Measurements from ENCODE around the gene PKP4.

Gene PKP4

GRCh38 chr2:158543957-158544356 lies 87.2 kb downstream of the PKP4 start:
- TF ChIP-seq CTCF (IDR thresholded peaks at IDR 0.05; ENCODE audit: low read depth, low read length) (no peak), MYC (IDR thresholded peaks at IDR 0.05; ENCODE audit: low read depth, low read length) (no peak)
- DNase-seq (ENCODE audit: low read depth) = no peak
- H3K4me3 ChIP-seq (ENCODE audit: low read depth, low read length) = no peak overlapping the region

GRCh38 chr2:158544998-158545397 lies 88.2 kb downstream of the PKP4 start:
- H3K4me3 ChIP-seq (ENCODE audit: low read depth, low read length) = no peak overlapping the region
- TF ChIP-seq POLR2A (IDR thresholded peaks at IDR 0.05; ENCODE audit: extremely low read depth, insufficient read length) (no peak), MAX (IDR thresholded peaks at IDR 0.05; ENCODE audit: low read depth, low read length) (no peak), CTCF (IDR thresholded peaks at IDR 0.05; ENCODE audit: low read depth, low read length) (no peak), MYC (IDR thresholded peaks at IDR 0.05; ENCODE audit: low read depth, low read length) (no peak)
- DNase-seq (ENCODE audit: low read depth) = peak; percentile 21

- TF ChIP-seq MAX (IDR thresholded peaks at IDR 0.05; ENCODE audit: low read depth, low read length) (no peak), POLR2A (IDR thresholded peaks at IDR 0.05; ENCODE audit: extremely low read depth, insufficient read length) (no peak), CTCF (IDR thresholded peaks at IDR 0.05; ENCODE audit: low read depth, low read length) (no peak), MYC (IDR thresholded peaks at IDR 0.05; ENCODE audit: low read depth, low read length) (no peak)
- no peak overlapping the region for H3K4me3 ChIP-seq (ENCODE audit: low read depth, low read length)
- DNase-seq (ENCODE audit: low read depth) = no peak
Measured at GRCh38 chr2:158546412-158547144, 89.8 kb downstream of the PKP4 start.

GRCh38 chr2:158553257-158553656 lies 96.5 kb downstream of the PKP4 start:
- no peak for DNase-seq (ENCODE audit: low read depth)
- H3K4me3 ChIP-seq (ENCODE audit: low read depth, low read length) = no peak overlapping the region
- TF ChIP-seq CTCF (IDR thresholded peaks at IDR 0.05; ENCODE audit: low read depth, low read length) (no peak), MYC (IDR thresholded peaks at IDR 0.05; ENCODE audit: low read depth, low read length) (no peak), POLR2A (IDR thresholded peaks at IDR 0.05; ENCODE audit: extremely low read depth, insufficient read length) (no peak), MAX (IDR thresholded peaks at IDR 0.05; ENCODE audit: low read depth, low read length) (no peak)

GRCh38 chr2:158554996-158555395 lies 98.2 kb downstream of the PKP4 start:
- DNase-seq (ENCODE audit: low read depth) = no peak
- no peak overlapping the region for H3K4me3 ChIP-seq (ENCODE audit: low read depth, low read length)
- TF ChIP-seq CTCF (IDR thresholded peaks at IDR 0.05; ENCODE audit: low read depth, low read length) = no peak
- no peak for TF ChIP-seq MYC (IDR thresholded peaks at IDR 0.05; ENCODE audit: low read depth, low read length)
- no peak for TF ChIP-seq MAX (IDR thresholded peaks at IDR 0.05; ENCODE audit: low read depth, low read length)

GRCh38 chr2:158556124-158556523 lies 99.4 kb downstream of the PKP4 start:
- TF ChIP-seq POLR2A (IDR thresholded peaks at IDR 0.05; ENCODE audit: extremely low read depth, insufficient read length) (no peak), MYC (IDR thresholded peaks at IDR 0.05; ENCODE audit: low read depth, low read length) (no peak), CTCF (IDR thresholded peaks at IDR 0.05; ENCODE audit: low read depth, low read length) (no peak), MAX (IDR thresholded peaks at IDR 0.05; ENCODE audit: low read depth, low read length) (no peak)
- H3K4me3 ChIP-seq (ENCODE audit: low read depth, low read length) = no peak overlapping the region
- DNase-seq (ENCODE audit: low read depth) = no peak
